Activated naive CD4-positive, alpha-beta T cell treated with anti-CD3 and anti-CD28 coated beads for 36 hours (primary cell): ENCODE results near the gene ADAM19. TPM values are rescaled to one million over a fixed set of nuclear protein-coding genes. Genes with fewer than 3 reads are reported as not detected.

ENCODE experiments used
- CTCF ChIA-PET: fragments of 350-600 bp; sonication (Branson Sonifier 250); formaldehyde crosslinking; loops from one replicate; lab custom pipeline; 2021; ENCODE audit warnings: antibody characterized with exemption; lab: Charles Lee
- DNase-seq: peaks from one replicate; pipeline ENCODE4 v3.0.0-alpha.2; 2020
- H3K27ac Mint-ChIP-seq: one replicate; pipeline ENCODE4 v1.8.0; 2021; ENCODE audit warnings: mild to moderate bottlenecking, mixed read lengths
- H3K27me3 Mint-ChIP-seq: one replicate; pipeline ENCODE4 v1.8.0; 2021; ENCODE audit warnings: low read depth, mixed read lengths
- H3K36me3 Mint-ChIP-seq: one replicate; pipeline ENCODE4 v1.8.0; 2021; ENCODE audit warnings: low read depth, mixed read lengths
- H3K4me1 Mint-ChIP-seq: one replicate; pipeline ENCODE4 v1.8.0; 2021; ENCODE audit warnings: low read depth, mixed read lengths
- H3K4me3 Mint-ChIP-seq: one replicate; pipeline ENCODE4 v1.8.0; 2021; ENCODE audit warnings: mild to moderate bottlenecking, moderate library complexity, mixed read lengths
- H3K9me3 Mint-ChIP-seq: one replicate; pipeline ENCODE4 v1.8.0; 2021; ENCODE audit warnings: mixed read lengths
- intact Hi-C: fragments of 100-400 bp; cut with micrococcal nuclease; formaldehyde crosslinking; loops from one replicate; pipeline ENCODE4 v1.15.1; 2023
- total RNA-seq, 2 experiments: library from RNA; stranded (reverse); gene quantifications; one replicate each; pipeline ENCODE4 v1.2.3, GENCODE V29; 2021

Gene ADAM19
- total RNA-seq, 2 experiments from 2014 or later, result 37.3 to 39.3 TPM

GRCh38 chr5:157571357-157571827 is 4.2 kb downstream of the ADAM19 start:
- intact Hi-C loops, result loop anchor here (5.0 kb wide), 1 partner anchor 36 kb away; no protein-coding TSS in a partner anchor
- peaks cover 33% of the 10 kb centered on the region for H3K4me1 Mint-ChIP-seq
- H3K27me3 Mint-ChIP-seq, result peaks cover 13% of the 10 kb centered on the region
- CTCF ChIA-PET, result no interaction called here
- H3K9me3 Mint-ChIP-seq, result no peaks in the 10 kb centered on the region
- peak overlapping the region; percentile 7 for H3K4me3 Mint-ChIP-seq
- H3K36me3 Mint-ChIP-seq, result peaks cover 17% of the 10 kb centered on the region
- H3K27ac Mint-ChIP-seq, result no peak overlapping the region
- DNase-seq, result peak; percentile 14

GRCh38 chr5:157570531-157571200 is 4.9 kb downstream of the ADAM19 start:
- peaks cover 13% of the 10 kb centered on the region for H3K27me3 Mint-ChIP-seq
- no peak overlapping the region for H3K4me3 Mint-ChIP-seq
- no peak overlapping the region for H3K27ac Mint-ChIP-seq
- intact Hi-C loops, result loop anchor here (5.0 kb wide), 1 partner anchor 37 kb away; no protein-coding TSS in a partner anchor
- H3K36me3 Mint-ChIP-seq, result peaks cover 17% of the 10 kb centered on the region
- no peaks in the 10 kb centered on the region for H3K9me3 Mint-ChIP-seq
- H3K4me1 Mint-ChIP-seq, result peaks cover 33% of the 10 kb centered on the region
- CTCF ChIA-PET, result no interaction called here
- DNase-seq, result no peak

GRCh38 chr5:157568720-157569119 is 6.9 kb downstream of the ADAM19 start:
- H3K4me1 Mint-ChIP-seq, result peaks cover 25% of the 10 kb centered on the region
- CTCF ChIA-PET, result interaction anchor here (0.7 kb wide), 1 partner anchor 55 kb away, joined by 9 read pairs; no protein-coding TSS in a partner anchor
- no peak for DNase-seq
- H3K4me3 Mint-ChIP-seq, result no peak overlapping the region
- no peak overlapping the region for H3K27ac Mint-ChIP-seq
- intact Hi-C loops, result no loop called here
- peaks cover 14% of the 10 kb centered on the region for H3K36me3 Mint-ChIP-seq
- no peaks in the 10 kb centered on the region for H3K9me3 Mint-ChIP-seq
- peaks cover 4% of the 10 kb centered on the region for H3K27me3 Mint-ChIP-seq

- intact Hi-C loops, result no loop called here
- no peak for DNase-seq
- peaks cover 25% of the 10 kb centered on the region for H3K4me1 Mint-ChIP-seq
- CTCF ChIA-PET, result no interaction called here
- H3K9me3 Mint-ChIP-seq, result no peaks in the 10 kb centered on the region
- H3K27ac Mint-ChIP-seq, result no peak overlapping the region
- H3K4me3 Mint-ChIP-seq, result no peak overlapping the region
- no peaks in the 10 kb centered on the region for H3K27me3 Mint-ChIP-seq
- H3K36me3 Mint-ChIP-seq, result peaks cover 16% of the 10 kb centered on the region
These were observed 7.4 kb downstream of the ADAM19 start for GRCh38 chr5:157568222-157568621.

- Mint-ChIP-seq H3K9me3 (no peaks in the 10 kb centered on the region), H3K4me1 (peaks cover 22% of the 10 kb centered on the region), H3K4me3 (no peak overlapping the region), H3K27ac (no peak overlapping the region), H3K27me3 (no peaks in the 10 kb centered on the region), H3K36me3 (peaks cover 16% of the 10 kb centered on the region)
- no peak for DNase-seq
- intact Hi-C loops, result no loop called here
- CTCF ChIA-PET, result interaction anchor here (0.6 kb wide), 1 partner anchor 164 kb away, joined by 5 read pairs; no protein-coding TSS in a partner anchor
These were observed 8.6 kb downstream of the ADAM19 start for GRCh38 chr5:157566902-157567489.

GRCh38 chr5:157563929-157564716 is 11.5 kb downstream of the ADAM19 start:
- H3K27ac Mint-ChIP-seq, result no peak overlapping the region
- H3K27me3 Mint-ChIP-seq, result no peaks in the 10 kb centered on the region
- no peaks in the 10 kb centered on the region for H3K4me1 Mint-ChIP-seq
- CTCF ChIA-PET, result no interaction called here
- peaks cover 9% of the 10 kb centered on the region for H3K36me3 Mint-ChIP-seq
- intact Hi-C loops, result no loop called here
- H3K9me3 Mint-ChIP-seq, result no peaks in the 10 kb centered on the region
- no peak overlapping the region for H3K4me3 Mint-ChIP-seq
- no peak for DNase-seq

- peaks cover 6% of the 10 kb centered on the region for H3K36me3 Mint-ChIP-seq
- no peaks in the 10 kb centered on the region for H3K4me1 Mint-ChIP-seq
- H3K4me3 Mint-ChIP-seq, result no peak overlapping the region
- no peaks in the 10 kb centered on the region for H3K9me3 Mint-ChIP-seq
- H3K27me3 Mint-ChIP-seq, result no peaks in the 10 kb centered on the region
- CTCF ChIA-PET, result interaction anchor here (1.5 kb wide), 1 partner anchor 180 kb away, joined by 4 read pairs; the partner anchor contains the start of gene LSM11
- no peak overlapping the region for H3K27ac Mint-ChIP-seq
- no peak for DNase-seq
- intact Hi-C loops, result no loop called here
These were observed 12.1 kb downstream of the ADAM19 start for GRCh38 chr5:157563373-157563928.

GRCh38 chr5:157562111-157562581 is 13.4 kb downstream of the ADAM19 start:
- Mint-ChIP-seq H3K27ac (no peak overlapping the region), H3K4me1 (no peaks in the 10 kb centered on the region), H3K36me3 (peaks cover 4% of the 10 kb centered on the region), H3K27me3 (no peaks in the 10 kb centered on the region), H3K9me3 (no peaks in the 10 kb centered on the region), H3K4me3 (no peak overlapping the region)
- DNase-seq, result no peak
- intact Hi-C loops, result no loop called here
- CTCF ChIA-PET, result interaction anchor here (1.5 kb wide), 1 partner anchor 181 kb away, joined by 4 read pairs; the partner anchor contains the start of gene LSM11

- H3K4me3 Mint-ChIP-seq, result no peak overlapping the region
- intact Hi-C loops, result no loop called here
- no peaks in the 10 kb centered on the region for H3K9me3 Mint-ChIP-seq
- DNase-seq, result no peak
- H3K27me3 Mint-ChIP-seq, result no peaks in the 10 kb centered on the region
- CTCF ChIA-PET, result no interaction called here
- H3K36me3 Mint-ChIP-seq, result peaks cover 4% of the 10 kb centered on the region
- H3K4me1 Mint-ChIP-seq, result no peaks in the 10 kb centered on the region
- H3K27ac Mint-ChIP-seq, result no peak overlapping the region
These were observed 14.5 kb downstream of the ADAM19 start for GRCh38 chr5:157561110-157561509.

GRCh38 chr5:157559301-157559700 is 16.3 kb downstream of the ADAM19 start:
- H3K9me3 Mint-ChIP-seq, result no peaks in the 10 kb centered on the region
- CTCF ChIA-PET, result interaction anchor here (0.6 to 1.4 kb wide), 3 partner anchors 37 to 88 kb away, joined by 3 to 4 read pairs (median 3); no protein-coding TSS in a partner anchor
- no peak for DNase-seq
- H3K4me3 Mint-ChIP-seq, result no peak overlapping the region
- H3K27ac Mint-ChIP-seq, result no peak overlapping the region
- intact Hi-C loops, result no loop called here
- peaks cover 4% of the 10 kb centered on the region for H3K36me3 Mint-ChIP-seq
- H3K27me3 Mint-ChIP-seq, result no peaks in the 10 kb centered on the region
- H3K4me1 Mint-ChIP-seq, result no peaks in the 10 kb centered on the region

GRCh38 chr5:157558681-157559080 is 16.9 kb downstream of the ADAM19 start:
- intact Hi-C loops, result no loop called here
- Mint-ChIP-seq H3K4me3 (no peak overlapping the region), H3K9me3 (no peaks in the 10 kb centered on the region), H3K27ac (no peak overlapping the region), H3K36me3 (peaks cover 2% of the 10 kb centered on the region), H3K4me1 (no peaks in the 10 kb centered on the region), H3K27me3 (no peaks in the 10 kb centered on the region)
- CTCF ChIA-PET, result interaction anchor here (0.6 to 1.4 kb wide), 3 partner anchors 36 to 87 kb away, joined by 3 to 4 read pairs (median 3); no protein-coding TSS in a partner anchor
- no peak for DNase-seq
